BLaER1 (cell line): ENCODE results near the gene RPS6KC1.
A peak's percentile ranks its signal among the peaks of the same experiment; 100 is the strongest.

Experiments used
- H3K27ac ChIP-seq: shearing (Covaris generic); formaldehyde crosslinking; 2 replicates; pipeline ENCODE4 v1.8.1; 2022
- H3K27me3 ChIP-seq: shearing (Covaris generic); formaldehyde crosslinking; 2 replicates; pipeline ENCODE4 v1.8.1; 2022
- H3K36me3 ChIP-seq: shearing (Covaris generic); formaldehyde crosslinking; 2 replicates; pipeline ENCODE4 v1.8.1; 2022
- H3K4me1 ChIP-seq: shearing (Covaris generic); formaldehyde crosslinking; 2 replicates; pipeline ENCODE4 v1.8.1; 2022
- H3K4me2 ChIP-seq: shearing (Covaris generic); formaldehyde crosslinking; 2 replicates; pipeline ENCODE4 v1.8.1; 2022
- H3K4me3 ChIP-seq: shearing (Covaris generic); formaldehyde crosslinking; 2 replicates; pipeline ENCODE4 v1.8.1; 2022
- H3K9ac ChIP-seq: shearing (Covaris generic); formaldehyde crosslinking; 2 replicates; pipeline ENCODE4 v1.8.1; 2022
- H3K9me3 ChIP-seq: shearing (Covaris generic); formaldehyde crosslinking; 2 replicates; pipeline ENCODE4 v1.8.1; 2022
- H4K20me1 ChIP-seq: shearing (Covaris generic); formaldehyde crosslinking; 2 replicates; pipeline ENCODE4 v1.8.1; 2022
- Cebpa-rat ChIP-seq: shearing (Covaris generic); IDR thresholded peaks from 2 replicates; pipeline ENCODE4 v1.8.1; 2022

The RPS6KC1 gene

GRCh38 chr1:213054733-213055591, 3.9 kb downstream of the RPS6KC1 start:
- H3K4me1 ChIP-seq: peaks cover 12% of the 10 kb centered on the region

DNA sequence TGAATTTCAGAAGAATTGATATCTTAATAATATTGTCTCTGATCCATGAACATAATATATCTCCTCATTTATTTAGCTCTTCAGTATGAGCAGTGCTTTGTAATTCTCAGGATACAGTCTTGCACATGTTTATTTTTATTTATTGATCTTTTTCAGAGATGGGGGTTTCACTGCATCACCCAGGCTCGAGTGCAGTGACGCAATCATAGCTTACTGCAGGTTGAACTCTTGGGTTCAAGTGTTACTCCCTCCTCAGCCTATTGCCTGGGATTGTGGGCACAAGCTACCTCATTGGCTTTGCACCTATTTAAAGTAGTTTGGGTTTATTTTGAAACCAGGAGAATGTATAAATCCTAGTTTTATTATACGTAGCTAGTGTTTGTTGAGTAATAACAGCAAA, 4.7 kb downstream of the RPS6KC1 start:
- no peak for TF ChIP-seq Cebpa-rat
- H3K27ac ChIP-seq: no peak overlapping the region
- no peak overlapping the region for H3K4me2 ChIP-seq
- no peak overlapping the region for H3K9ac ChIP-seq
- peaks cover 11% of the 10 kb centered on the region for H3K4me1 ChIP-seq
- no peak overlapping the region for H3K4me3 ChIP-seq
- H3K27me3 ChIP-seq: no peaks in the 10 kb centered on the region
- H3K9me3 ChIP-seq: peaks cover 11% of the 10 kb centered on the region
- no peaks in the 10 kb centered on the region for H3K36me3 ChIP-seq
- no peaks in the 10 kb centered on the region for H4K20me1 ChIP-seq

More at GRCh38 chr1:213054733-213055591, 3.9 kb downstream of the RPS6KC1 start:
- Histone ChIP-seq H3K9ac (no peak overlapping the region), H3K27ac (no peak overlapping the region), H4K20me1 (no peaks in the 10 kb centered on the region), H3K9me3 (peaks cover 19% of the 10 kb centered on the region), H3K4me3 (no peak overlapping the region), H3K36me3 (no peaks in the 10 kb centered on the region), H3K27me3 (no peaks in the 10 kb centered on the region), H3K4me2 (no peak overlapping the region)
- TF ChIP-seq Cebpa-rat: no peak

- Histone ChIP-seq H3K9ac (no peak overlapping the region), H3K27me3 (no peaks in the 10 kb centered on the region), H3K9me3 (peaks cover 8% of the 10 kb centered on the region), H3K4me3 (no peak overlapping the region), H3K27ac (no peak overlapping the region), H3K4me1 (no peaks in the 10 kb centered on the region), H3K36me3 (no peaks in the 10 kb centered on the region), H4K20me1 (no peaks in the 10 kb centered on the region), H3K4me2 (no peak overlapping the region)
- no peak for TF ChIP-seq Cebpa-rat
These were observed 6.4 kb downstream of the RPS6KC1 start for GRCh38 chr1:213057264-213058059.

DNA sequence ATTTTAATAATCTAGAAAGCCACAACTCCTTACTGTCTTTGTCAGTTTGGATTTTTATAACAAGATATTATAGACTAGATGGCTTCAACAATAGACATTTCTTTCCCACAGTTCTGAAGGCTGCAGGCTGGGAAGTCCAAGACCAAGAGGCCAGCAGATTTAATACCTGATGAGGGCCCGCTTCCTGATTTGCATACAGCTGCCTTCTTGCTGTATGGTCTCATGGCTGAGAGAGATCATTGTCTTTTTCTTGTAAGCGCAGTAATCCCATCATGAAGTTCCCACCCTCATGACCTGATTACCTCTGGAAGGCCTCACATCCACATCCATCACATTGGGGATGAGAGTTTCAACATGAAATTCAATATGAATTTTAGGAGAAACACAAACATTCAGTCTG, 9.8 kb downstream of the RPS6KC1 start:
- Histone ChIP-seq H3K9ac (no peak overlapping the region), H3K4me3 (no peak overlapping the region), H3K9me3 (peaks cover 8% of the 10 kb centered on the region), H3K36me3 (no peaks in the 10 kb centered on the region), H3K27ac (no peak overlapping the region), H3K4me1 (no peaks in the 10 kb centered on the region), H3K4me2 (no peak overlapping the region), H3K27me3 (no peaks in the 10 kb centered on the region), H4K20me1 (no peaks in the 10 kb centered on the region)
- no peak for TF ChIP-seq Cebpa-rat

DNA sequence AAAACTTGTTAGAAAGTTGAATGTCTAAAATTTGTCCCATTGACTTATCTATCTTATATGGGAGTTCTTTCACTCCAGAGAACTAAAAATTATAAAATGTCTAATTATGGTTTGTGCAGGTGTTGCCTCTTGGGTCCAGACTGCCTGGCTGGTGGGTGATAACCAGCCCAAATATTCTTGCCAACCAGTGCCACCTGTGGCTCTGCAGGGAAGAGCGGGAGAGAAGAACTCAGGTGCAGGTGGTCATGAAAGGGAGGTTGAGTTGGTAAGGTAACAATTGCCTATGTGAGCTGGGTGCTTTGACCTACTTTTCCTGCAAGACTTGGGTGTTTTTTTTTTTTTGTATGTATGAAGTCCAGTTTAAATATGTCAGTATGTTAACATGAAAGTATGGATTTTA, 10.2 kb downstream of the RPS6KC1 start:
- Histone ChIP-seq H4K20me1 (no peaks in the 10 kb centered on the region), H3K9me3 (peaks cover 8% of the 10 kb centered on the region), H3K4me1 (no peaks in the 10 kb centered on the region), H3K4me3 (no peak overlapping the region), H3K27me3 (no peaks in the 10 kb centered on the region), H3K4me2 (no peak overlapping the region), H3K36me3 (no peaks in the 10 kb centered on the region), H3K9ac (no peak overlapping the region), H3K27ac (no peak overlapping the region)
- no peak for TF ChIP-seq Cebpa-rat

DNA sequence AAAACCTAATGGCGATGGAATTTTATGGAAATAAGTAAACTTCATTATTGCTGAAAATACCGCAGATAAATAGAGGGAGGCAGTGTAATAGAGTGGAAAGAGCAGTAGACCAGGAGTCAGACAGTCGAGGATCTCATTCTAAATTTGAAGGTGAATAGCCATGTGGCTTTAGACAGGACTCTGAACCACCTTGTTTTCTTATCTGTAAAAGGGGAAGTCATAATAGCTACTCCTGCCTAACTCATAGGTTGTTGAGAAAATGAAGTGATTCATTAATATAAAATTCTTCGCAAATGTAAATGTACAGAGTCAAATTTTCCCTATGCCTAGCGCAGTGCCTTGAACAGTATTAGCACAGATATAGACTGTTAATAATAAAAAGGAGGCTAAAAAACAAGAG, 14.8 kb downstream of the RPS6KC1 start:
- H3K27me3 ChIP-seq: no peaks in the 10 kb centered on the region
- no peaks in the 10 kb centered on the region for H4K20me1 ChIP-seq
- H3K36me3 ChIP-seq: no peaks in the 10 kb centered on the region

DNA sequence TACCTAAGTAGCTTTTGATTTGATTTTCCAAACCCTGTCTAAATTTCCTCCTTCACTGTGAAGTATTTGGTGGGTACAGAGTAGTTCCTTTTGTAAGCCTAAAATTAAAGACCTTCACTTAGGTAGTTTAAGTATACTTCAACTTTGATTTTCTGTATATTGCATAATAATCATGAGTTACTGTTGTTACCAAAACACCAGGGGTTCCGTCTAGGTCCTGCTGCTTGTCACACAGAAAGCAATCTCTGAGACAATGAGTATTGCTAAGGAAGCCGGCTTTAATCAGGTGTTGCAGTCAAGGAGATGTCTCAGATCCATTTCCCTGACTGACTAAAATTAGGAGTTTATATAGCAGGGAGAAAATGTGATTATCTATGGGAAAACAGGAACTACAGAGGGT, 15.3 kb downstream of the RPS6KC1 start:
- H3K4me2 ChIP-seq: no peak overlapping the region
- H3K27me3 ChIP-seq: no peaks in the 10 kb centered on the region
- H4K20me1 ChIP-seq: no peaks in the 10 kb centered on the region
- H3K4me3 ChIP-seq: no peak overlapping the region
- H3K27ac ChIP-seq: no peak overlapping the region
- no peak for TF ChIP-seq Cebpa-rat
- H3K9ac ChIP-seq: no peak overlapping the region
- H3K9me3 ChIP-seq: no peaks in the 10 kb centered on the region
- no peaks in the 10 kb centered on the region for H3K36me3 ChIP-seq
- no peaks in the 10 kb centered on the region for H3K4me1 ChIP-seq

More for the DNA sequence above, 14.8 kb downstream of the RPS6KC1 start:
- H3K4me3 ChIP-seq: no peak overlapping the region
- H3K9me3 ChIP-seq: no peaks in the 10 kb centered on the region
- no peaks in the 10 kb centered on the region for H3K4me1 ChIP-seq
- no peak for TF ChIP-seq Cebpa-rat
- H3K4me2 ChIP-seq: no peak overlapping the region
- H3K27ac ChIP-seq: no peak overlapping the region
- H3K9ac ChIP-seq: no peak overlapping the region

DNA sequence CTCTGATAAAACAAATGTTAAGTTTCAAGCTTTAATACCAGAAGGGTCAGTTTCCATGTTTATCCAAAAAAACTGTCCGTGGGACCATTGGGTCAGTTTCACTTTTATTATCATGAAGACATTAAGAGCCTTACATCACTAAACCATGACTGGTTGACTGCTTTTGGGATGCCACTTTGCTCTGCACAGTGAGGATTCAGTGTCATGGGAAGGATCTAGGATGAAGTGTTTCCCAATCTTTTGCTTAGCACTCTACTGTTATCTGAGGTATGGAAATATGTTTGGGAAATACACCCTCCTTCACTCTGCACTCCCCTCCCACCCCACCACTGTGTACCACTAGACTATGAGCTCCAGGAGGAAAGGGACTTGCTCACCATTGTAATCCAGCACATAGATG, 16.3 kb downstream of the RPS6KC1 start:
- Histone ChIP-seq H3K9ac (no peak overlapping the region), H3K4me3 (no peak overlapping the region), H3K4me2 (no peak overlapping the region), H3K27me3 (no peaks in the 10 kb centered on the region), H3K27ac (no peak overlapping the region), H3K4me1 (no peaks in the 10 kb centered on the region), H4K20me1 (no peaks in the 10 kb centered on the region), H3K9me3 (no peaks in the 10 kb centered on the region), H3K36me3 (no peaks in the 10 kb centered on the region)
- no peak for TF ChIP-seq Cebpa-rat

DNA sequence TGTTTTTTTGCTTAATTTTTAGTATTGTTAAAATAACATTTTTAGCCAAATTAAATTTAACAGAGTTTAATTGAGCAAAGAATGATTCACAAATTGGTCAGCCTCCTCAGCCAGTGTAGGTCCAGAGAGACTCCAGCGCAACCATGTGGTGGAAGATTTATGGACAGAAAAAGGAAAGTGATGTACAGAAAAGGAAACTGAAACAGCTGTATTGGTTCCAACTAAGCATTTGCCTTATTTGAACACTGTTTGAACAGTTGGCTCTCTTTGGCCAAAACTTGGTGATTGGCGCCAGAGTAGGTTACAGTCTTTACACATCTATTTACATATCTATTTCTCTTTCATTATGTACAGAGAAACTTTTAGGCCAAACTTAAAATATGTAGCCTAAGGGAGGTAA, 19.4 kb downstream of the RPS6KC1 start:
- no peaks in the 10 kb centered on the region for H3K27me3 ChIP-seq
- H3K4me1 ChIP-seq: no peaks in the 10 kb centered on the region
- H3K36me3 ChIP-seq: no peaks in the 10 kb centered on the region
- H4K20me1 ChIP-seq: no peaks in the 10 kb centered on the region
- H3K4me3 ChIP-seq: no peak overlapping the region
- TF ChIP-seq Cebpa-rat: no peak
- no peaks in the 10 kb centered on the region for H3K9me3 ChIP-seq
- no peak overlapping the region for H3K9ac ChIP-seq
- H3K4me2 ChIP-seq: peak overlapping the region; percentile 35; the same call in 1 of the 2 replicates
- no peak overlapping the region for H3K27ac ChIP-seq

DNA sequence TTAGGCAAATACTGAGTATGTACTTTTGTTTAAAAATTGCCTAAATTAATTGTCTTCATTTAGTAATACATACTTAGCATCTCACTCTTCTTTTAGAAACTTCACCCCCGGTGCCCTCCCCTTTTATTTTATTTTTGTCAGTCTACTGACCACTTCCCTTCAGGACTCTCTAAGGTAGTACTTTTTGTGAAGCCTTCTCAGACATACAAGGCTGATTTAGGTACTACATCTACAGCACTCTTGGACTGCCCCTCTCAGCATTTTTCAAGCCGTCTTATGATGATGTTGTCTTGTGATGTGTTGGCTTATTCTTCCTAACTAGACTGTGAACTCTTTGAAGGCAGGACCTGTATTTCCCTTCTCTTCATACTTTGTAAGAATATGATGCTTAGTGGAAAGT, 24.7 kb downstream of the RPS6KC1 start:
- Histone ChIP-seq H3K27ac (no peak overlapping the region), H3K36me3 (no peaks in the 10 kb centered on the region), H3K9me3 (no peaks in the 10 kb centered on the region), H3K4me1 (no peaks in the 10 kb centered on the region), H4K20me1 (no peaks in the 10 kb centered on the region), H3K9ac (no peak overlapping the region), H3K4me2 (no peak overlapping the region), H3K4me3 (no peak overlapping the region), H3K27me3 (no peaks in the 10 kb centered on the region)
- no peak for TF ChIP-seq Cebpa-rat
